Thyroid gland (tissue), 4 donors: ENCODE results near the gene KCNQ1. TPM values are rescaled to one million over a fixed set of nuclear protein-coding genes. Genes with fewer than 3 reads are reported as not detected.

Source experiments
- DNase-seq, 2 donors: peaks; one replicate each; pipeline ENCODE4 v3.0.0-alpha.2; 2019
- H3K27ac ChIP-seq, 3 donors: fragments of 200-600 bp; sonication (generic); 1 replicate in 2 of 3; 2 replicates in 1 of 3; pipeline ENCODE4 v1.5.1; 2016 to 2019; ENCODE audit warnings: mild to moderate bottlenecking in 1 of 3, moderate library complexity in 1 of 3
- H3K27me3 ChIP-seq: fragments of 200-600 bp; sonication (generic); one replicate; pipeline ENCODE4 v1.5.1; 2019
- H3K36me3 ChIP-seq, 2 donors: fragments of 200-600 bp; sonication (generic); one replicate each; pipeline ENCODE4 v1.5.1; 2016 to 2019
- H3K4me1 ChIP-seq, 2 donors: fragments of 200-600 bp; sonication (generic); one replicate each; pipeline ENCODE4 v1.5.1; 2017 to 2019
- H3K4me3 ChIP-seq, 3 donors: fragments of 200-600 bp; sonication (generic); replicated peaks in 1 of 3; 1 replicate in 2 of 3; 2 replicates in 1 of 3; pipeline ENCODE4 v1.5.1; 2016; ENCODE audit warnings: mild to moderate bottlenecking in 1 of 3
- H3K9me3 ChIP-seq: fragments of 200-600 bp; sonication (generic); one replicate; pipeline ENCODE4 v1.5.1; 2017
- POLR2A ChIP-seq, 2 donors: fragments of 450-650 bp; IDR thresholded peaks; one replicate each; pipeline ENCODE4 v1.6.1; 2017; ENCODE audit warnings: antibody characterized with exemption in 2 of 2, mild to moderate bottlenecking in 2 of 2, moderate library complexity in 1 of 2
- WGBS, 2 donors: methylation state at CpG; one replicate each; pipeline ENCODE4 v1.1.5; 2017; 5-methylcytosine and 5-hydroxymethylcytosine counted together
- intact Hi-C: fragments of 100-400 bp; cut with DNase I; formaldehyde crosslinking; loops from one replicate; pipeline ENCODE4 v1.15.1; 2023
- total RNA-seq, 4 donors: library from RNA; depleted of rRNA; stranded (reverse); fragments of >200 nt; gene quantifications; one replicate each; pipeline ENCODE4 v1.2.3, GENCODE V29; 2016
- TF ChIP-seq, protein P1 (sequence below), 6 experiments: fragments of 200-600 bp in 3 of 6; fragments of 450-650 bp in 3 of 6; sonication (generic) in 3 of 6; IDR thresholded peaks; one replicate each; pipeline ENCODE4 v1.5.1; 2016 to 2019; ENCODE audit warnings: antibody characterized with exemption in 6 of 6, mild to moderate bottlenecking in 2 of 6, inconsistent platforms in 1 of 6, moderate library complexity in 1 of 6

Gene KCNQ1
- total RNA-seq, 4 donors from 2014 or later: 51.3 to 103 (median 97.8) TPM

- Histone ChIP-seq H3K27ac (peak overlapping the region in 1 of 3 donors; percentile 23), H3K27me3 (no peaks in the 10 kb centered on the region), H3K4me3 (no peak overlapping the region), H3K4me1 (peaks cover 11 to 18% of the 10 kb centered on the region in 2 donors), H3K36me3 (no peaks in the 10 kb centered on the region), H3K9me3 (no peaks in the 10 kb centered on the region)
- intact Hi-C loops: no loop called here
- peak; percentile 30 to 39 for DNase-seq
- WGBS, 2 donors: 58 to 74% methylated on average over 11 to 12 of the region's 12 CpGs
- TF ChIP-seq POLR2A (IDR thresholded peaks at IDR 0.05): no peak
- TF ChIP-seq, protein P1, sequence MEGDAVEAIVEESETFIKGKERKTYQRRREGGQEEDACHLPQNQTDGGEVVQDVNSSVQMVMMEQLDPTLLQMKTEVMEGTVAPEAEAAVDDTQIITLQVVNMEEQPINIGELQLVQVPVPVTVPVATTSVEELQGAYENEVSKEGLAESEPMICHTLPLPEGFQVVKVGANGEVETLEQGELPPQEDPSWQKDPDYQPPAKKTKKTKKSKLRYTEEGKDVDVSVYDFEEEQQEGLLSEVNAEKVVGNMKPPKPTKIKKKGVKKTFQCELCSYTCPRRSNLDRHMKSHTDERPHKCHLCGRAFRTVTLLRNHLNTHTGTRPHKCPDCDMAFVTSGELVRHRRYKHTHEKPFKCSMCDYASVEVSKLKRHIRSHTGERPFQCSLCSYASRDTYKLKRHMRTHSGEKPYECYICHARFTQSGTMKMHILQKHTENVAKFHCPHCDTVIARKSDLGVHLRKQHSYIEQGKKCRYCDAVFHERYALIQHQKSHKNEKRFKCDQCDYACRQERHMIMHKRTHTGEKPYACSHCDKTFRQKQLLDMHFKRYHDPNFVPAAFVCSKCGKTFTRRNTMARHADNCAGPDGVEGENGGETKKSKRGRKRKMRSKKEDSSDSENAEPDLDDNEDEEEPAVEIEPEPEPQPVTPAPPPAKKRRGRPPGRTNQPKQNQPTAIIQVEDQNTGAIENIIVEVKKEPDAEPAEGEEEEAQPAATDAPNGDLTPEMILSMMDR (IDR thresholded peaks at IDR 0.05): no peak
These were observed 308.1 kb downstream of the KCNQ1 start for GRCh38 chr11:2752923-2753322.

DNA sequence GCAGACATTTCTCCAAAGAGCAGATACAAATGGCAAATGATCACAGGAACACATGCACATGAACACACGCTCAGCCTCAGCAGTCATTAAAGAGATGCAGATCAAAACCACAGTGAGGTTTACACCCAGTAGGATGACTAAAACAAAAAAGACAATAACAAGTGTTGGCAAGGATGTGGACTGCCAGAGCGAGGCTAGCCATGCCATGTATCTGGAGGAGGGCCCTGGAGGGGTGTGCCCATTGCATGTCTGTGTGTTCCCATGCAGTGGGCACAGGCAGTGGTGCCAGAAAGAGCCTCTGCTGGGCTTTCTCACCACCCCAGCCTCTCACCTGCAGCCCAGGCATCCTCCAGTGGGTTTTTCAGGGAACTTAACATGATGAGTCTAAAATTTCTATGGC lies 309.2 kb downstream of the KCNQ1 start:
- Histone ChIP-seq H3K4me1 (peaks cover 11 to 18% of the 10 kb centered on the region in 2 donors), H3K27ac (no peak overlapping the region), H3K36me3 (no peaks in the 10 kb centered on the region), H3K9me3 (no peaks in the 10 kb centered on the region), H3K27me3 (no peaks in the 10 kb centered on the region), H3K4me3 (no peak overlapping the region)
- DNase-seq: no peak
- TF ChIP-seq, protein P1 (IDR thresholded peaks at IDR 0.05): no peak
- no peak for TF ChIP-seq POLR2A (IDR thresholded peaks at IDR 0.05)
- intact Hi-C loops: no loop called here
- 85 to 88% methylated on average over 2 of the region's 2 CpGs for WGBS, 2 donors

DNA sequence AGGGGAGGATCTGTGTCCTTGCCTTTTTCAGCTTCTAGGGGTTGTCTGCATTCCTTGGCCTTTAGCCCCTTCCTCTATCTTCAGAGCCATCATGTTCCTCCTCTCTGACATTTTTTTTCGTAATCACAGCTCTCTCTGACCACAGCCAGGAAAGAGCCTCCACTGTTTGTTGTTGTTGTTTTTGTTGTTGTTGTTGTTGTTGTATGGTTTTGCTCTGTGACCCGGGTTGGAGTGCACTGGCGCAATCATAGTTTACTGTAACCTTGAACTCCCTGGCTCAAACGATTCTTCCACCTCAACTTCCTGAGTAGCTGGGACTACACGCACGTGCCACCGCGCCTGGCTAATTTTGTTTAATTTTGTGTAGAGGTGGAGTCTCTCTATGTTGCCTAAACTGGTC lies 310.3 kb downstream of the KCNQ1 start:
- no peak for TF ChIP-seq POLR2A (IDR thresholded peaks at IDR 0.05)
- TF ChIP-seq, protein P1 (IDR thresholded peaks at IDR 0.05): no peak
- no peaks in the 10 kb centered on the region for H3K27me3 ChIP-seq
- no peak for DNase-seq
- no peaks in the 10 kb centered on the region for H3K9me3 ChIP-seq
- H3K27ac ChIP-seq: no peak overlapping the region
- 89 to 91% methylated on average over 8 of the region's 8 CpGs for WGBS, 2 donors
- intact Hi-C loops: no loop called here
- H3K4me1 ChIP-seq: peaks cover 16% of the 10 kb centered on the region in 2 donors
- H3K4me3 ChIP-seq: no peak overlapping the region
- H3K36me3 ChIP-seq: no peaks in the 10 kb centered on the region

- no peaks in the 10 kb centered on the region for H3K27me3 ChIP-seq
- TF ChIP-seq POLR2A (IDR thresholded peaks at IDR 0.05): no peak
- TF ChIP-seq, protein P1 (IDR thresholded peaks at IDR 0.05): no peak
- DNase-seq: no peak
These were observed 313.9 kb downstream of the KCNQ1 start for GRCh38 chr11:2758751-2759150.

GRCh38 chr11:2759228-2760195 lies 314.7 kb downstream of the KCNQ1 start:
- Histone ChIP-seq H3K4me3 (no peak overlapping the region), H3K27me3 (no peaks in the 10 kb centered on the region), H3K27ac (peak overlapping the region in 2 of 3 donors; percentile 51 to 72), H3K4me1 (peaks cover 4 to 8% of the 10 kb centered on the region in 2 donors), H3K36me3 (no peaks in the 10 kb centered on the region), H3K9me3 (no peaks in the 10 kb centered on the region)
- intact Hi-C loops: no loop called here
- no peak for TF ChIP-seq POLR2A (IDR thresholded peaks at IDR 0.05)
- TF ChIP-seq, protein P1 (IDR thresholded peaks at IDR 0.05): no peak
- 68 to 72% methylated on average over 13 to 15 of the region's 17 CpGs for WGBS, 2 donors
- peak in 1 of 2 donors; percentile 47 for DNase-seq

More at GRCh38 chr11:2758751-2759150, 313.9 kb downstream of the KCNQ1 start:
- 95% methylated on average over 14 of the region's 14 CpGs for WGBS, 2 donors
- peaks cover 4 to 8% of the 10 kb centered on the region in 2 donors for H3K4me1 ChIP-seq
- no peak overlapping the region for H3K27ac ChIP-seq
- no peak overlapping the region for H3K4me3 ChIP-seq
- H3K36me3 ChIP-seq: no peaks in the 10 kb centered on the region
- intact Hi-C loops: no loop called here
- no peaks in the 10 kb centered on the region for H3K9me3 ChIP-seq
